ENCODE results near the gene S100A1. TPM values are rescaled to one million over a fixed set of nuclear protein-coding genes. Genes with fewer than 3 reads are reported as not detected.
"Not testable (repeated sequence)": the region's sequence is repeated elsewhere in the genome, so short reads cannot be mapped to it uniquely, and the experiment has no call there.

The S100A1 gene
- 1 to 10 TPM in 1 of 2 donors, under 1 TPM in 1; 0.93 to 2.3 TPM for total RNA-seq
- polyA plus RNA-seq (ENCODE audit: insufficient read length in 6 of 6): 1 to 10 TPM; 1.4 to 2.2 (median 1.8) TPM
- long read RNA-seq, donor 1: 0 reads
- long read RNA-seq, donor 2: 0 reads
- long read RNA-seq, donor 3: 0 reads
- long read RNA-seq, donor 4: 0 reads
- long read RNA-seq, donor 5, partial matches to known transcripts: 264 of 1,025 reads
- long read RNA-seq, donor 5, other reads (novel, unspliced or antisense): 761 of 1,025 reads
- long read RNA-seq, donor 6, partial matches to known transcripts: 0 of 1 reads
- long read RNA-seq, donor 6, other reads (novel, unspliced or antisense): 0 of 1 reads
- long read RNA-seq, donor 7: 0 reads
- long read RNA-seq, donor 8: 0 reads
- long read RNA-seq, donor 9: 0 reads
- long read RNA-seq, donor 10: 0 reads
- long read RNA-seq, donor 11, partial matches to known transcripts: 0 of 3 reads
- long read RNA-seq, donor 11, other reads (novel, unspliced or antisense): 0 of 3 reads
- long read RNA-seq, donor 12, partial matches to known transcripts: 0 of 1 reads
- long read RNA-seq, donor 12, other reads (novel, unspliced or antisense): 0 of 1 reads

DNA sequence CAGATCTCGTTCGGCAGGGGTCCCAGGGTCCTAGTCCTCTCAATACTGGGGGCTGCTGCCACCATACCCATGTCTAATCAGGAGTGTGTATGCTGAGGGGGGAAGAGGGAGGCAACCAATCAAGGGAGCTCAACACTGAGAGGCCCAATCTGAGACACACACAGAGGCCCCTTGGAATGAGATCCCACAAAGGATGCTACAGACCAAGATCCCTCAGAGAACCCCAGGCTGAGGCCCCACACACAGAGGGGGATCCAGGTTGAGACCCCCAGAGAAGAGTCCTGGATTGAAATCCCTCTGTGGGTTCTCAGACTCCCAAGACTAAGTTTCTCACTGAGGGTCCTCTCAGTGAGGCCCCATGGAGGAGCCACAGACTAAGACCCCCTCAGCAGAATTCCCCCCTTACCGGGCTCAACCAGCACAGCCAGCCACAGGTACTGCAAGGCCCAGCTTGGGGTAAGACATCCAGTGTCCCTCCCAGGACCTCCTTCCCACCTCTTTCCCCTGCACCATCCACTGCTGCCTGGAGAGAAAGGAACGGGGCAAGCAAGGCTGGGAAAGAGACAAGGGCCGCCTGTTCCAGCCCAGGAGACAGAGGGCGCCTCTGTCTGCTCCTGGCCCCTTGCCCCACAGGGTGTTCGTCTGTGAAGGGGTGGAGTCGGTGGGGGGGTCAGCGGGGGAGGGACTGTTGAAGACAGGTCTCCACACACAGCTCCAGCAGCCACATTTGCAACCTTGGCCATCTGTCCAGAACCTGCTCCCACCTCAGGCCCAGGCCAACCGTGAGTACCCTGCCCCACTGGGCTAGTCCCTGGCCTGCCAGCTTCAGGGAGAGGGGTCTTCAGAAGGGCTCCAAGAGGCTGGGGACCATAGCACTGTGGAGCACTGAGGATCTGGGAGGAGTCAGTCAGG, at the start of gene S100A1:
Gene S100A1 (plus strand): TSS at position 720 of the 912 bp plus-strand sequence. CDS start 2,088 bp downstream, outside the sequence.
- peak within 1 kb of the TSS; percentile 85 for H3K27ac ChIP-seq
- H3K27me3 ChIP-seq: peaks cover 0 to 4% of the 10 kb centered on the region in 2 donors
- DNase-seq (peak in 1 of 4 donors; percentile 32), ATAC-seq (no peak)
- TF ChIP-seq, protein P1, sequence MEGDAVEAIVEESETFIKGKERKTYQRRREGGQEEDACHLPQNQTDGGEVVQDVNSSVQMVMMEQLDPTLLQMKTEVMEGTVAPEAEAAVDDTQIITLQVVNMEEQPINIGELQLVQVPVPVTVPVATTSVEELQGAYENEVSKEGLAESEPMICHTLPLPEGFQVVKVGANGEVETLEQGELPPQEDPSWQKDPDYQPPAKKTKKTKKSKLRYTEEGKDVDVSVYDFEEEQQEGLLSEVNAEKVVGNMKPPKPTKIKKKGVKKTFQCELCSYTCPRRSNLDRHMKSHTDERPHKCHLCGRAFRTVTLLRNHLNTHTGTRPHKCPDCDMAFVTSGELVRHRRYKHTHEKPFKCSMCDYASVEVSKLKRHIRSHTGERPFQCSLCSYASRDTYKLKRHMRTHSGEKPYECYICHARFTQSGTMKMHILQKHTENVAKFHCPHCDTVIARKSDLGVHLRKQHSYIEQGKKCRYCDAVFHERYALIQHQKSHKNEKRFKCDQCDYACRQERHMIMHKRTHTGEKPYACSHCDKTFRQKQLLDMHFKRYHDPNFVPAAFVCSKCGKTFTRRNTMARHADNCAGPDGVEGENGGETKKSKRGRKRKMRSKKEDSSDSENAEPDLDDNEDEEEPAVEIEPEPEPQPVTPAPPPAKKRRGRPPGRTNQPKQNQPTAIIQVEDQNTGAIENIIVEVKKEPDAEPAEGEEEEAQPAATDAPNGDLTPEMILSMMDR (IDR thresholded peaks at IDR 0.05): no peak
- peaks cover 0 to 57% of the 10 kb centered on the region in 2 donors for H3K4me1 ChIP-seq
- peak within 1 kb of the TSS; percentile 39 to 43 for H3K4me3 ChIP-seq
- intact Hi-C loops (cut with DNase I): no loop called here
- H3K9me3 ChIP-seq: no peaks in the 10 kb centered on the region
- no peaks in the 10 kb centered on the region for H3K36me3 ChIP-seq

DNA sequence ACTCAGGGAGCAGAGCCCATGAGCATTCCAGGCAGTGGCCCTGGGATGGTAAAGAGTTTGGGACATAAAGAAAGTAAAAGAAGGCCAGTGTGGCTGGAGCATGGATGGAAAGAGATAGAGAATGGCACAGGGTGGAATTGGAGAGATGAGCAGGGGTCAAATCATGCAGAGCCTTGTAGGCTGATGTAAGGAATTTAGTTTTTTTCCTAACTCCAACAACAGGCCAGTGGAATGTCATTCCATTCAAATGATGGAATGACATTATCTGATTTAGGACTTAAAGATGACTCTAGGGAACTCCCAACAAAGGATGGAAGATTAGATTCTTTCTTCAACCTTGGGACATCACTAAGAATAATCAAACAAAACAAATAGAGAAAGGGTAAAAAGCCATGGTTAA, 49.7 kb upstream of the S100A1 start:
- intact Hi-C loops (cut with DNase I): no loop called here
- TF ChIP-seq, protein P1 (IDR thresholded peaks at IDR 0.05): no peak
- H3K27ac ChIP-seq: no peak overlapping the region
- H3K4me1 ChIP-seq: peaks cover 0 to 10% of the 10 kb centered on the region in 2 donors
- DNase-seq (no peak), ATAC-seq (no peak)
- H3K4me3 ChIP-seq: no peak overlapping the region
- no peaks in the 10 kb centered on the region for H3K36me3 ChIP-seq
- H3K9me3 ChIP-seq: no peaks in the 10 kb centered on the region
- no peaks in the 10 kb centered on the region for H3K27me3 ChIP-seq

DNA sequence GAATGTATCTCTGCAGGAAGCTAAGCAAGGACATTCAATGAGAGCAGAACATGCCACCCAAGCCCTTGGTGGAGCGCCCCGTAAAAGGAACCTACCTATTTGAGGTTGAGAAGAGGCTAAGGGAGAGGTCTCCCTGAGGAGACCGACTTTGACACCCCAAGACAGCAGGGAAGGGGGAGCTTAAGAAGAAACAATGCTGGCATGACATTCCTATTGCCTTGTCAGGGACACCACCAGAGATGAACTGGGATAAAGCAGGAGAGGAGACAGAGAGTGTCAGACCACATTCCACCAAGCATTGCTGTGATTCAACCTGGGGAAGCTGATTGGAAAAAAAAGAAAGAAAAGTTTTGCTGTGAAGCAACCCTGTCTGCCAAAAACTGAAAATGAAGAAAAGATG, 49.3 kb upstream of the S100A1 start:
- Histone ChIP-seq H3K4me1 (peaks cover 0 to 6% of the 10 kb centered on the region in 2 donors), H3K4me3 (no peak overlapping the region), H3K27me3 (no peaks in the 10 kb centered on the region), H3K9me3 (no peaks in the 10 kb centered on the region), H3K36me3 (no peaks in the 10 kb centered on the region), H3K27ac (no peak overlapping the region)
- ATAC-seq: no peak
- no peak for DNase-seq
- intact Hi-C loops (cut with DNase I): no loop called here
- TF ChIP-seq, protein P1 (IDR thresholded peaks at IDR 0.05): no peak

DNA sequence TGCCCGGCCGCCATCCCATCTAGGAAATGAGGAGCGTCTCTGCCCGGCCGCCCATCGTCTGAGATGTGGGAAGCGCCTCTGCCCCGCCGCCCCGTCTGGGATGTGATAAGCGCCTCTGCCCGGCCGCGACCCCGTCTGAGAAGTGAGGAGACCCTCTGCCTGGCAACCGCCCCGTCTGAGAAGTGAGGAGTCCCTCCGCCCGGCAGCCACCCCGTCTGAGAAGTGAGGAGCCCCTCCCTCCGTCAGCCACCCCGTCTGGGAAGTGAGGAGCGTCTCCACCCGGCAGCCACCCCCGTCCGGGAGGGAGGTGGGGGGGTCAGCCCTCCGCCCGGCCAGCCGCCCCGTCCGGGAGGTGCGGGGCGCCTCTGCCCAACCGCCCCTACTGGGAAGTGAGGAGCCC, 45.4 kb upstream of the S100A1 start:
- H3K9me3 ChIP-seq; H3K27ac ChIP-seq; intact Hi-C loops (cut with DNase I); DNase-seq; H3K4me3 ChIP-seq; H3K4me1 ChIP-seq; H3K27me3 ChIP-seq; ATAC-seq; H3K36me3 ChIP-seq: not testable (repeated sequence)

DNA sequence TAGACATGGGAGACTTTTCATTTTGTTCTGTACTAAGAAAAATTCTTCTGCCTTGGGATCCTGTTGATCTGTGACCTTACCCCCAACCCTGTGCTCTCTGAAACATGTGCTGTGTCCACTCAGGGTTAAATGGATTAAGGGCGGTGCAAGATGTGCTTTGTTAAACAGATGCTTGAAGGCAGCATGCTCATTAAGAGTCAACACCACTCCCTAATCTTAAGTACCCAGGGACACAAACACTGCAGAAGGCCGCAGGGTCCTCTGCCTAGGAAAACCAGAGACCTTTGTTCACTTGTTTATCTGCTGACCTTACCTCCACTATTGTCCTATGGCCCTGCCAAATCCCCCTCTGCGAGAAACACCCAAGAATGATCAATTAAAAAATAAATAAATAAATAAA, 44.7 kb upstream of the S100A1 start:
- intact Hi-C loops (cut with DNase I); H3K4me3 ChIP-seq: not testable (repeated sequence)

More for the DNA sequence above, 44.7 kb upstream of the S100A1 start:
- H3K4me1 ChIP-seq, H3K9me3 ChIP-seq, H3K27ac ChIP-seq, ATAC-seq, H3K36me3 ChIP-seq, DNase-seq, H3K27me3 ChIP-seq: not testable (repeated sequence)

Data from left lung (tissue), 14 donors.